ENCODE results near the gene FGF2.
"Not testable (repeated sequence)": the region's sequence is repeated elsewhere in the genome, so short reads cannot be mapped to it uniquely, and the experiment has no call there.

The FGF2 gene

GRCh38 chr4:122945136-122945535 lies 118.5 kb downstream of the FGF2 start:
- DNase-seq, result not testable (repeated sequence)

DNA sequence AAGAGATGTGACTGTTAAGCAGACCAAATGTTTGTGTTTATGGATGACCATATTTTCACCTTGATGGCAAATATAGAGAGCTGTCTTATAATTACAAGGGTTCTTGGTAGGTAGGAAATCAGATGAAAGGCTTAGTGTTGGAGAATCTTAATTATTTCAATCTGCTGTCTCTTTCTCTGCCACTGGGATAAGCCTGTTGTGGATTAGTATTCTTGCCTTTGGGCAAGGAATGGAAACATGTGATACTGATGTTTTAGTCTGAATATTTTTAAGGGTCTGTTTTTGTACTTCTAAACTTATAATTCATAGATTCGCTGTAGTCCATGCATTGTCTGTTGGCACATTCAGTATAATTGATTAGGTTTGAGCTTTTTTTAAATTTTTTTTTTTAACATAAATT lies 119.5 kb downstream of the FGF2 start:
- DNase-seq, result no peak

All from NCI-H1092 (cell line).